ENCODE results near the gene NAALADL2. TPM values are rescaled to one million over a fixed set of nuclear protein-coding genes. Genes with fewer than 3 reads are reported as not detected.

The NAALADL2 gene
- total and polyA plus RNA-seq, 2 donors (not counting 3 experiments of a cell fraction or from before 2014, with no cell fraction given), result 1.1 to 4.0 TPM

GRCh38 chr3:175478301-175478700 is 619.2 kb downstream of the NAALADL2 start:
- dilution Hi-C loops (cut with MboI; ENCODE audit: extremely low pct_ligation_motif_present, low sequenced_read_pairs) (no loop called here), intact Hi-C loops (cut with micrococcal nuclease) (no loop called here)
- no peaks in the 10 kb centered on the region for H3K36me3 ChIP-seq (ENCODE audit: control insufficient read depth in 2 of 2, extremely low read depth in 1 of 2, insufficient read depth in 2 of 2, low read length in 2 of 2)
- CTCF ChIA-PET, result interaction anchor here (0.6 kb wide), 1 partner anchor 12 kb away, joined by 3 read pairs; no protein-coding TSS in a partner anchor
- H3K27me3 ChIP-seq (ENCODE audit: control insufficient read depth in 2 of 2, insufficient read depth in 2 of 2, low read length in 2 of 2), result no peaks in the 10 kb centered on the region
- no peak overlapping the region for H3K4me3 ChIP-seq (replicated peaks in 1 of 3; ENCODE audit: insufficient read depth in 1 of 3, low read depth in 1 of 3, low read length in 3 of 3)
- TF ChIP-seq EZH2 (IDR thresholded peaks at IDR 0.05; ENCODE audit: borderline replicate concordance, low read depth, low read length, severe bottlenecking) (no peak), MAX (IDR thresholded peaks at IDR 0.05; ENCODE audit: insufficient read depth, insufficient read length) (no peak), JUN (IDR thresholded peaks at IDR 0.05; ENCODE audit: borderline replicate concordance, insufficient read depth, insufficient read length, low read depth) (no peak), GATA2 (IDR thresholded peaks at IDR 0.05; ENCODE audit: insufficient read depth, insufficient read length, low read depth, low read length) (no peak), POLR2A (IDR thresholded peaks at IDR 0.05; ENCODE audit: low read depth, low read length) (no peak), POLR2AphosphoS5 (IDR thresholded peaks at IDR 0.05; ENCODE audit: insufficient read depth, low read depth, low read length) (no peak), CTCF (IDR thresholded peaks at IDR 0.05; ENCODE audit: extremely low read depth in 1 of 2, insufficient read depth in 1 of 2, low read depth in 1 of 2, low read length in 2 of 2) (no peak), MYC (IDR thresholded peaks at IDR 0.05; ENCODE audit: low read depth, low read length) (no peak), FOS (IDR thresholded peaks at IDR 0.05; ENCODE audit: borderline replicate concordance, insufficient read depth, low read length) (no peak)
- no TSS peak for BruUV-seq (replicated peaks)
- H2AFZ ChIP-seq (ENCODE audit: low read depth, low read length), result no peak overlapping the region
- H4K20me1 ChIP-seq (replicated peaks; ENCODE audit: control insufficient read depth, extremely low read depth, insufficient read depth, low read length), result no peaks in the 10 kb centered on the region
- no peaks in the 10 kb centered on the region for H3K9me1 ChIP-seq (replicated peaks; ENCODE audit: control insufficient read depth, extremely low read depth, insufficient read depth, low read length)
- no peaks in the 10 kb centered on the region for H3K9me3 ChIP-seq (replicated peaks; ENCODE audit: control insufficient read depth, insufficient read depth, low read length)
- no peak overlapping the region for H3K27ac ChIP-seq (ENCODE audit: insufficient read depth, low read depth, low read length)
- H3K9ac ChIP-seq (replicated peaks; ENCODE audit: extremely low read depth, insufficient read depth, low read length), result no peak overlapping the region
- POLR2A ChIA-PET, result no interaction called here
- H3K4me1 ChIP-seq (ENCODE audit: control insufficient read depth, extremely low read depth, insufficient read depth, low read length), result no peaks in the 10 kb centered on the region
- H3K4me2 ChIP-seq (ENCODE audit: insufficient read depth, low read length), result no peak overlapping the region
- FAIRE-seq (no peak), DNase-seq (ENCODE audit: low read depth, low spot score) (no peak)
- H3K79me2 ChIP-seq (ENCODE audit: control insufficient read depth, insufficient read depth, low read length), result no peaks in the 10 kb centered on the region

Data from endothelial cell of umbilical vein (primary cell).